ENCODE data around the gene CARM1.

The CARM1 gene

DNA sequence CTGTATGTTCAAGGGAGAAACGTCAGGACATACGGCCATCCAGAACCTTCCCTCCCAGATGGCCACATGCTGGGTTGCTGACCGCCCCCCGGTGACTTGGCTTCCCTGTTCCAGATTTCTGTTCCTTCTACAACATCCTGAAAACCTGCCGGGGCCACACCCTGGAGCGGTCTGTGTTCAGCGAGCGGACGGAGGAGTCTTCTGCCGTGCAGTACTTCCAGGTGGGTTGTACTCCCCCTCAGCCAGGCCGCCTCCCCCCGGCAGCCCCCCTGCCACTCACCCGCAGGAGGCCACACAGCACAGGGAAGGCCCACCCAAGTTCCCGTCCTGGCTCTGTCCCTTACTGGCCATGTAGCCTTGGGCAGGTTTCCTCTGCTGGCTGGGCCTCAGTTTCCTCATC is 36.6 kb downstream of the CARM1 start:
- no peak for DNase-seq (ENCODE audit: low read depth, low spot score)

DNA sequence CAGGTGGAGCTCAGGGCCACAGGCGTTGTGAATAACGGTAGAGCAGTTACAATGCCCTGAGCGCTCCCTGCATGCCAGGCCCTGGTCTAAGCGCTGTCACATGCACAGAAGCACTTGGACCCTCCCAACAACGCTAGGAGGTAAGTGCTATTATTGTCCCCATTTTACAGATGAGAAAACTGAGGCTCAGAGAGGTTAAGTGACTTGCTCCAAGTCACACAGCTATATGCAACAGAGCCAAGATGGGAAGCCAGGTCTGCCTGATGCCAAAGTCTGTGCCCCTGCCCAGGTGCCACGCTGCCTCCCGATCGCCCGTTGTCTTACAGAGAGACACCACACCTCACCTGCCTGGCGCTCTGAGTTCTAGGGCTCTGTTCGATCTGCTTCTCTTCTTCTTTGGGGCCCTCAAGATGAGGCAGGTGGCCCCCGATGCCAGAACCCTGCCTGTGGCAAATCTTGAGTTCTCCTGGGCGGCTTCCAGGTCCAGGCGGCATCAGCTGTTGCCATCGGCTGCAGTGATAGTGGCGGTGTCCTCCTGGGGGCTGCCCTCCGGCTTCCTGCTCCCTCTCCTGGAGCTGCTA is 37.1 kb downstream of the CARM1 start:
- no peak for DNase-seq (ENCODE audit: low read depth, low spot score)

DNA sequence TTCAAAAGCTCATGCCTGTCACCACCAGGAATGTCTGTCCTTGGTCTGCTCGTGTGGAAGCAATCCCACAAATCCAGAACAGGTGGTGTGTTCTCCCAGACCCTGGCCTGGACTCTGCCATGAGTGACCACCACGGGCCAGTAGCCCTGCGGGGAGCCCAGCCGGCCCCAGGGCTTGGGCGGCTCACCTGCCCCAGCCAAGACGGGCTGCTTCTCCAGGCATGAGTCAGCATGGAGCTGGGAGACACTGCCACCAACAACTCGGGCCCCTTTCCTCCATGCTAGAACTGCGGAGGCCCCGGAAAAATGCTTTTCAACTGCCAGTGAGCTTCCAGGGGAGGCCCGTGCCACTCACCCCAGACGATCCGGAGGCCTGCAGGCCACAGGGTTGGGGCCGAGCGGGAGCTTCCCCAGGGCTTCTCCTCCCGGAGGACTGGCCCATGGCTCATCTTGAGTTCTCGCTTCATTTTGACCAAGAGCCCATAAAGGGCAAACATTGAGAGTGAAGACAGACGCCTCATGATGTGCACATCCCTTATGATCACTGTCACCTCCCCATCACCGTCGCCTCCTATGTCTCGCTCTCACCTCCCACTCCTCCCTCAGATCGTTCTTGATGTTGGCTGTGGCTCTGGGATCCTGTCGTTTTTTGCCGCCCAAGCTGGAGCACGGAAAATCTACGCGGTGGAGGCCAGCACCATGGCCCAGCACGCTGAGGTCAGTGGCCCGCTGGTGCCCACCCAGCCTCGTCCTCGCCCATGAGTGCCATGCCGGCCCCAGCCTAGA is 40.4 kb downstream of the CARM1 start:
- no peak for DNase-seq (ENCODE audit: low read depth, low spot score)

DNA sequence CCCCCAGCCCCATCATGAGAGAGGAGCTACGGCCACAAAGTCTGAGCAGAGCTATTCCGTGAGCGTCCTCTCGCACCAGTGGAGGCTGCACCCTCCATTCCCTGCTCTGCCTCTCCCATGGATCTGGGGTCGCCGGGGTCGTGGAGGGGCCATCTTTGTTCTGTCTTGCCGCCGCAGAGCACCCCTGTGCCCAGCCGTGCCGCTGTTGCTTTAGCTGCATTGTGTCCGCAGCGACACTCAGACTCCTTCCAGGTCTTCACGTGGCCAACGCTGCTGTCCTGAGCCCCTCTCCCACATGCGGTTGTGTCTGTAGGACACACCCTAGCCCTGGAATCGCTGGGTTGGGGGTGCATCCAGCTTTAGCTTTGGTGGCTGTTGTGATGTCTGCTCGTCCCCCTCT is 41.3 kb downstream of the CARM1 start:
- no peak for DNase-seq (ENCODE audit: low read depth, low spot score)

DNA sequence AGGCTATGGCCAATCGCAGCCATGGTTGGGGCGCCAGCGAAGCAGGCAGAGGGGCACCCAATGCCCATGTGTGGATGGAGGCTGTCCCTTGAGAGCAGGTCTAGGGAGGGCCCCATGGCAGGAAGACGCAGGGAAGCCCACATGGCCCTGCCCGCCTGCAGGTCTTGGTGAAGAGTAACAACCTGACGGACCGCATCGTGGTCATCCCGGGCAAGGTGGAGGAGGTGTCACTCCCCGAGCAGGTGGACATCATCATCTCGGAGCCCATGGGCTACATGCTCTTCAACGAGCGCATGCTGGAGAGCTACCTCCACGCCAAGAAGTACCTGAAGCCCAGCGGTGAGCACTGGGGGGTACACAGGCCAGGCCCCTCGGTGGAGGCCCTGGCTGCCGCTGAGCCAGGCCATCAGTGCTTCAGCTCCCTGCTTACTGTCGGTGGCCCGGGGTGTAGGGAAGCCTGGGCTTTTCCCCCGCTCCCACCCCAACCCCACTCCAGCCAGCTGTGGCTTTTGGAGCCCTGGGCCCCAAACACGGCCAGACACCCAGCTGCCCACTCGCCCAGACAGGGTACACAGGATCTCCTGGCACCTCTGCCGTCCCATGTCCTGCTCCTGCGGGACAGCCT is 42.5 kb downstream of the CARM1 start:
- no peak for DNase-seq (ENCODE audit: low read depth, low spot score)

DNA sequence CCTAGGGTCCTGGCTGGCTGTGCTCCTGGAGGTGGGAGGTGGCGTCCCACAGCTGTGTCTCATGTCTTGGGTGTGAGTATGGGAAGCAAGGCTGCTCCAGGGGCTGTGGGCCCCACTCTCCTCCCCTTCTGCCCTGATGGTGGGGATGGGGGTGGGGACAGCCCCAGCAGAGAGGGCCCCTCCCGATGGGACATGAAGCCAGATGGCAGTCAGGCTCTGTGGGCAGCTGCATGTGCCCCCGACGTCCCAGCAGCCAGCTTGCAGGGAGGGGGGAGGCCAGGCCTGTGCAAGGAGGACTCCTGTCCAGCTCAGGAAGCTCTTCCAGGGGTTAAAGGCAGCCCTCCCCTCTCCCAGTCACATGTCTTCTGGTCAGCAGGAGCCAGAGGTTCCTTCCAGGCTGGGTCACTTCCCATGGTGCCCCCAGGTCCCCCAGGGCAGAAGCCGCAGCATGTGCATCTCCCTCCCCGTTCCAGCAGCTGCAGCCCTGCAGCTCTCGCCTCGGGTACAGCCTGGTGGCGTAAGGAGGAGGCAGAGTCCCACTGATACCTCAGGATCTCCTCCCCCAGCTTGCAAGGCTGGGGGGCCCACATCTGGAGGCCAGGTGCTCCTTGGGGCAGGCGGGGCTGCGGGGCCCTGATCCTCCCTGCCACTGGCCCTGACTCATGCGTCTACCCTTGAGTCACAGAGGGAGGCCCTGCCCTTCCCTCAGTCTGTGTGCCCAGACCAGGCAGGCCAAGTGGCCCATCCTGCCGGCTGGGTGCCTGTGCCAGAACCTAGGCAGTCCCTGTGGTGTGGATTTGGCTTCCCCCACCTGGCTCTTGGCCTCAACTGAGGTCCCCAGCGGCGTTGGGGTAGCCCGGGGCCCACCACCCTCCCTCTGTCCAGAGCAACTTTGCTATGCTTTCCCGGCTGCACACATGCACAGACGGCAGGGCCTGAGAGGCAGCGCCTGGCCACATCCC is 44.1 kb downstream of the CARM1 start:
- DNase-seq (ENCODE audit: low read depth, low spot score), result no peak

DNA sequence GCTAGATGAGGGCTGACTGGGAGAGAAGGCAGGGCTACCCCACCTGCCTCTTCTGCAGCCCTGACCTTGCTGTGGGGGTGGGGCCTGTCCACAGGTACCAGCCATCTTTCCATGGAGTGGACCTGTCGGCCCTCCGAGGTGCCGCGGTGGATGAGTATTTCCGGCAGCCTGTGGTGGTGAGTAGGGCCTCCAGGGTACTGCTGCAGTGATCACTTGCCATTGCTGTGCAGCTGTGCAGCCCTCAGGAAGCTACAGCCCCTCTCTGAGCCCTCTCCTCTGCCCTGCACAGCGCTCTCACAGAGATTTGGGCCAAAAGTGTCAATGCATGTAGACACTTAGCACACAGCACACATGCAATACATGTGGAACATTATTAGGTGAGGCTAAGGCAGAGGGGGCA is 45.2 kb downstream of the CARM1 start:
- DNase-seq (ENCODE audit: low read depth, low spot score), result no peak

DNA sequence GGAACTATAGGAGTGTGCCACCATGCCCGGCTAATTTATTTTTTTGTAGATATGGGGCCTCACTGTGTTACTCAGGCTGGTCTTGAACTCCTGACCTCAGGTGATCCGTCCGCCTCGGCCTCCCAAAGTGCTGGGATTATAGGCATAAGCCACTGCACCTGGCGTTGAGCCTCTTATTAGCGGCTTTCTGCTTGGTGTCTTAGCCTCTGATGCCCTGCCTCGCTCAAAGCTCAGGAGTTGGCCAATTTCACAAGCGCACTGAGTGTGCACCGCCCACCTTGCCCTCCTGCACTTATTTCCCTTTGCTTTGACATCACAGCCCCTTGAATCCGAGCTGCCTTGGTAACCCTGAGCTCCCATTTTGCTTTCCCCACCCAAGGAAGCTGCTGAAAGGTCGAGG is 47.0 kb downstream of the CARM1 start:
- DNase-seq (ENCODE audit: low read depth, low spot score), result no peak

DNA sequence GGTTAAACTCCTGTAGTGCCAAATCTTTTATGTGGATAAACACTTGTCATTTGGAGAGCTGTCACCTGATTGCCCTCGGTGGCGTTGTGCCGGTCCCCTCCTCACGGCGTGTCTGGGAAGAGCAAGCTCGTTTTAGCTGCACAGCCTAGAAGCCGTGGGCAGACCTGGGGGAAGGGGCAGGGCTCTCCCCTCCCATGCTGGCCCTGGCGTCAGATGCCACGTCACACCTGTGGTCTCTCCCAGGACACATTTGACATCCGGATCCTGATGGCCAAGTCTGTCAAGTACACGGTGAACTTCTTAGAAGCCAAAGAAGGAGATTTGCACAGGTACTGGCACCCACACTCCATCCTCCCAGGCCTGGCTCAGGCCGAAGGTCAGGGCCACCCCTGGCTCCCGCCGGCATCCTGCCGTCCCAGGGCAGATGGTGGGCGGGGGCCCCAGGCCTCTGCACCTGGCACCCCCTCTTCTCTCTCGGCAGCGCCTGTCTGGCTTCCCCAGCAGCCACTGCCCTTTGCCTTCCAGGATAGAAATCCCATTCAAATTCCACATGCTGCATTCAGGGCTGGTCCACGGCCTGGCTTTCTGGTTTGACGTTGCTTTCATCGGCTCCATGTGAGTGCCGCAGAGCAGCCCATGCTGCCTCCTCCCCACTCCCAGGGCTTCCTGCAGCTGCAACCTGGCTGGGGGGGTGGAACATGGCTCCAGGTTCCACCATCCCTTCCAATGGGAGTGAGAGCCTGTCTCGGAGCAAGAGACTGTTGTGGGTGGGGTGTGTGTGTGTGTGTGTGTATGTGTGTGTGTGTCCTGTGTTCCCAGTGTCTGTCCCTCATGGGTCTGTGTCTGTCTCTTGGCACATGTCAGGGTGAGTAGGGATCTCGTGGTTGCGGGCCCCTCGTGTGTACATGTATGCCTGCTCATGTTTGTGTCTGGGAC is 48.3 kb downstream of the CARM1 start:
- DNase-seq (ENCODE audit: low read depth, low spot score), result no peak

DNA sequence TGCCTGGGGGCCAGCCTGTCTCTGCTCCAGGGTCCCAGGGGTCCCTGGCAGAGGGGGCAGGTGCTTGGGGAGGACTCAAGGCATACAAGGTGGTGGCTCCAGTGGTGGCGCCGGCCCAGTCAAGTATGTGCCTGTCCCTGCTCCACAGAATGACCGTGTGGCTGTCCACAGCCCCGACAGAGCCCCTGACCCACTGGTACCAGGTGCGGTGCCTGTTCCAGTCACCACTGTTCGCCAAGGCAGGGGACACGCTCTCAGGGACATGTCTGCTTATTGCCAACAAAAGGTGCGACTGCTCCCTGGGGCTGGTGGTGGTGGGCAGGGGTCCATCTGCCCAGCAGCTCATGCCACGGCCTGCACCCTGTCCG is 48.9 kb downstream of the CARM1 start:
- DNase-seq (ENCODE audit: low read depth, low spot score), result no peak

DNA sequence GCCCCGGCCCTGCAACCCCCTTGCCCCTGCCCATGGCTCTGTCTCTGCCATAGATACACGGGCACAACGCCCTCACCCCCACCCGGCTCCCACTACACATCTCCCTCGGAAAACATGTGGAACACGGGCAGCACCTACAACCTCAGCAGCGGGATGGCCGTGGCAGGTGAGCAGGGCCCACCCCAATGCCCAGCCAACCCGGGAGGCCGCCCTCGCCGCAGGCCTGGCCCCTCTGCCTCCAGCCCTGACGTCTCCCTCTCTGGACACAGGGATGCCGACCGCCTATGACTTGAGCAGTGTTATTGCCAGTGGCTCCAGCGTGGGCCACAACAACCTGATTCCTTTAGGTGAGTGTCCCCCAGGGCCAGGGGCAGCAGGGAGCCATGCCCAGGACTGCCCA is 49.4 kb downstream of the CARM1 start:
- no peak for DNase-seq (ENCODE audit: low read depth, low spot score)

DNA sequence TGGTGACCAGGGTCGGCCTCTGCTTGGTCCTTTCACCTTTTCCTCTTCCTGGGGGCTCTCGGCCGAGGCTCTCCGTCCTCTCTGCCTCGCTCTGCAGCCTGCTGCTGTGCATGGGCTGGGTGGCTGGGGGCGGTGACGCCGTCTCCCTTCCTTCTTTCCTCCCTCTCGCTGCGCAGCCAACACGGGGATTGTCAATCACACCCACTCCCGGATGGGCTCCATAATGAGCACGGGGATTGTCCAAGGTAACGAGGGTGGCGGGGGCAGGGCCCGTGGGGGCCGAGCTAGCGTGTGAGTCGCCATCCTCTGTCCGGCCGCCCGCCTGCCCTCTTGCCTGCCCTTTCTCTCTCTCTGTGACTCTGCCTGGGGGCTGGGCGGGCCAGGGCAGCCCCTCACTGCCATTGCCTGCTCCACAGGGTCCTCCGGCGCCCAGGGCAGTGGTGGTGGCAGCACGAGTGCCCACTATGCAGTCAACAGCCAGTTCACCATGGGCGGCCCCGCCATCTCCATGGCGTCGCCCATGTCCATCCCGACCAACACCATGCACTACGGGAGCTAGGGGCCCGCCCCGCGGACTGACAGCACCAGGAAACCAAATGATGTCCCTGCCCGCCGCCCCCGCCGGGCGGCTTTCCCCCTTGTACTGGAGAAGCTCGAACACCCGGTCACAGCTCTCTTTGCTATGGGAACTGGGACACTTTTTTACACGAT is 50.0 kb downstream of the CARM1 start:
- DNase-seq (ENCODE audit: low read depth, low spot score), result no peak

DNA sequence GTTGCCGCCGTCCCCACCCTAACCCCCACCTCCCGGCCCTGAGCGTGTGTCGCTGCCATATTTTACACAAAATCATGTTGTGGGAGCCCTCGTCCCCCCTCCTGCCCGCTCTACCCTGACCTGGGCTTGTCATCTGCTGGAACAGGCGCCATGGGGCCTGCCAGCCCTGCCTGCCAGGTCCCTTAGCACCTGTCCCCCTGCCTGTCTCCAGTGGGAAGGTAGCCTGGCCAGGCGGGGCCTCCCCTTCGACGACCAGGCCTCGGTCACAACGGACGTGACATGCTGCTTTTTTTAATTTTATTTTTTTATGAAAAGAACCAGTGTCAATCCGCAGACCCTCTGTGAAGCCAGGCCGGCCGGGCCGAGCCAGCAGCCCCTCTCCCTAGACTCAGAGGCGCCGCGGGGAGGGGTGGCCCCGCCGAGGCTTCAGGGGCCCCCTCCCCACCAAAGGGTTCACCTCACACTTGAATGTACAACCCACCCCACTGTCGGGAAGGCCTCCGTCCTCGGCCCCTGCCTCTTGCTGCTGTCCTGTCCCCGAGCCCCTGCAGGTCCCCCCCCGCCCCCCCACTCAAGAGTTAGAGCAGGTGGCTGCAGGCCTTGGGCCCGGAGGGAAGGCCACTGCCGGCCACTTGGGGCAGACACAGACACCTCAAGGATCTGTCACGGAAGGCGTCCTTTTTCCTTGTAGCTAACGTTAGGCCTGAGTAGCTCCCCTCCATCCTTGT is 50.7 kb downstream of the CARM1 start:
- no peak for DNase-seq (ENCODE audit: low read depth, low spot score)

DNA sequence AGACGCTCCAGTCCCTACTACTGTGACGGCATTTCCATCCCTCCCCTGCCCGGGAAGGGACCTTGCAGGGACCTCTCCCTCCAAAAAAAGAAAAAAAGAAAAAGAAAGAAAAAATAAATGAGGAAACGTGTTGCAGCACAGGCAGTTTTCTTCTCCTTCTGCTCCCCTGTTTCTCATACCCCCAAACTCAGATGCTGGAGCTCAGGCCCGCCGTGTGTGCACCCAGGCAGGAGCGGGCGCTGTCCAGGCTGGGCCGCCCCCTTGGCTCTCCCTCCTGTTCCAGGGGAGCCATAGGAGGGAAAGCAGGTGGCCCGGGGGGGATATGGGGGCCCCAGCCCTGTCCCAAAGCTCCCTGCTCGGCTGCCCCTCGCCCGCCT is 51.3 kb downstream of the CARM1 start:
- DNase-seq (ENCODE audit: low read depth, low spot score), result no peak

DNA sequence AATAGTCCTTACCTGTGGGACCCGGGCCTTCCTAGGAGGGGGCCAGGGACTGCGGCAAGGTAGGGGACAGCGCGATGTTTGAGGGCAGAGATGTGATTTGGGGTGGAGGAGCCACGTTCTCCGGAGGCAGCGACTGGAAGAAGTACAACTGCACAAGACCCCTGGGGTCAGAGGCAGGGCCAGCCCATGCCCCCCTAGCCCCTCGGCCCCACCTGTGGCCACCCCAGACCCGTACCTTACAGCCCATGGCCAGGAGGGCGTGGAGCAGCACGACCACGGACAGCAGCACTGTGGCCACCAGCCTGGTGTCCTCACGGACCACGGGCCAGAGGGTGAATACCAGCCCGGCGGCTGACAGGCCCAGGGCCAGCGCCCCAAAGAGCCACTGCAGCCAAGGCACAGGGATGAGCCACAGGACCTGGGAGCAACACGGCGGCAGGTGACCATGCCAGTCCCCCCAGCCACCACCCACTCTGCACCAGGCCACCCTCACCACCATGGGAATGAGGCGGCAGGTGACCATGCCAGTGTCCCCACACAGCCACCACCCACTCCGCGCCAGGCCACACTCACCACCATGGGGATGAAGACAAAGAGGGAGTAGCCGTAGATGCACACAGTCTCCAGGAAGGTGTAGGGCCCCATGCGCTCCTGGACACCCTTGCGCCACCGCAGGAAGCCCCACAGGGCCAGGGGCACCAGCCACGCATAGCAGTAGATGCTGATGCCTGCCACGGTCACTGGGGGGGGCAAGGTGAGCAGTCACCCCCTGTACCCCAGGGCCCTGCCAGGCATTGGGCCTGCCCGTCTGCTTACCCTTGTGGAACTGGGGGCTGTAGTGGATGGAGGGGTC is 52.1 kb downstream of the CARM1 start:
- no peak for DNase-seq (ENCODE audit: low read depth, low spot score)

DNA sequence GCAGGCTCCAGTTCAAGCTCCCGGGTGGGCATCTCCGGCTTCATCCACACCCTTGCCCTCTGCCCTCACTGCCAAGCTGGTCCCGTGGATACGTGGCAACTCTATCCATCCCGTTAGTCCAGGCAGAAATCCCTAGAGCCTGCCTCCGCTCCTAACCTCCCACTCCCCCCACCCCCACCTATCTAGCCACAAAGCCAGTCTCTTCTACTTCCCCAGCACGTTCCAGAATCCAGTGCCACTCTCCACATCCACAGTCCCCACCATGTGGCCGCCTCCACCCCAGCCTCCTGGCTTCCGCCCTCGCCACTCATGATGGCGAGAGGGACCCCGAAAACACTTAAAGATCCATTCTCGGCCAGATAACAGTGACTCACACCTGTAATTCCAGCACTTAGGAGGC is 53.2 kb downstream of the CARM1 start:
- no peak for DNase-seq (ENCODE audit: low read depth, low spot score)

DNA sequence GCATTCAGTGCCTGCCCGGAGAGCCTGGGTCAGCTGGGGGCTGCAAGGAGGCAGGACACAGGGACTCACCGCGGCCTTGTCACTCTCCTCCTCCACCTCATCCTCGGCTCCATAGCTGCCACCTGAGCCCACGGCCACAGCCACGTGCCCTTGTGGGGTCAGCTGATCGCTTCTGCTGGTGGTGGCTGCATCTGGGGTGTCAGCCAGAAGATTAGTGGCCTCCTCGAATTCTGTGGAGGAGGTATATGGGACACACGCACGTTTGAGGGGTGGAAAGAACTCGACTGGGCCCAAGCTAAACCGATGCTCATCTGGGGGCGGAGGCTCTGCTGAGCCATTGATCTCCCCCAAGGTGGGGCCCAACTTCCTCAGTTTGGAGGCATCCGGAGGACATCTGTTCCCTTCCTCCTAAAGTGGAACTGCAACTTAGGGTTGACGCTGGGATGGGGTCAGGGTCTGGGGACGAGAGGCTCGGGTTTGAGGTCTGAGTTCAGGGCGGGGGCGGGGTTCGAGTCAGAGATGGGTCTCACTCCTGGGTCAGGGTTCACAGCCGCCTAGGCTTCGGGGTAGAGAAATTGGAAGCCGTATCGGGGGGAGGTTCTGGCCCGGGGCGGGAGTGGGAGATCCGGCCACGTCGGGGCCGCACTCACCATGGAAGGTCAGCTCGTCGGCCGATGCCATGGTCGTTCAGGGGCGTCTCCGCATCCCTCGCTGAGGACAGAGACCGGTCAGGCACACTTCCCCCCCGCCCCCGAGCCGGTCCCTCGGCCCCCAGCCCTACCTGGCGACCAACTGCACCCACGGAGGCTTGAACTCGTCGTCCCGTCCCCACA is 56.6 kb downstream of the CARM1 start:
- no peak for DNase-seq (ENCODE audit: low read depth, low spot score)

Data from ELF-1 (cell line).